GM12878 (cell line): Measurements from ENCODE around the gene MAST2. TPM values are rescaled to one million over a fixed set of nuclear protein-coding genes. Genes with fewer than 3 reads are reported as not detected.

Experiments used
- ATAC-seq: fragments of 200-7000 bp; cut with Tn5 transposase; 3 replicates; pipeline ENCODE4 v1.9.1; 2020; ENCODE audit warnings: mild to moderate bottlenecking, moderate library complexity
- BruUV-seq: library from RNA; stranded (reverse); fragments of 400-500 nt; replicated peaks from 2 replicates; lab custom pipeline; 2021; lab: Mats Ljungman, UMichigan
- CTCF ChIA-PET: fragments of 300-600 bp; sonication (Branson Sonifier 250); formaldehyde crosslinking; extraction: SDS; loops from one replicate; lab custom pipeline; 2021; ENCODE audit warnings: inconsistent platforms; lab: Yijun Ruan, JAX
- POLR2A ChIA-PET: fragments of 350-600 bp; formaldehyde crosslinking; extraction: SDS; loops from one replicate; lab custom pipeline; 2021; ENCODE audit warnings: inconsistent platforms; lab: Charles Lee
- RAD21 ChIA-PET: fragments of 300-600 bp; sonication (Branson Sonifier 250); formaldehyde crosslinking; loops from one replicate; lab custom pipeline; 2023; ENCODE audit warnings: antibody characterized with exemption; ENCODE audit not compliant: unreplicated experiment; lab: Charles Lee
- SMC1A ChIA-PET: fragments of 300-600 bp; sonication (Branson Sonifier 250); formaldehyde crosslinking; loops from one replicate; lab custom pipeline; 2023; ENCODE audit not compliant: unreplicated experiment, uncharacterized antibody; lab: Charles Lee
- DNase-seq: peaks from one replicate; pipeline ENCODE4 v3.0.0-alpha.2; 2011; ENCODE audit warnings: low read depth, low spot score
- FAIRE-seq: peaks from 3 replicates; lab custom pipeline; 2011; peaks lifted over from hg19 to GRCh38; lab: Jason Lieb, UNC
- H2AFZ ChIP-seq: 2 replicates; pipeline ENCODE4 v1.6.0; 2011; ENCODE audit warnings: low read depth, low read length, control low read depth; ENCODE audit not compliant: control insufficient read depth
- H3K27ac ChIP-seq: 2 replicates; pipeline ENCODE4 v1.5.1; 2011; ENCODE audit warnings: control low read depth; ENCODE audit not compliant: control insufficient read depth, insufficient read depth
- H3K27me3 ChIP-seq, 2 experiments: replicated peaks in 1 of 2; 2 replicates each; pipeline versions ENCODE4 v1.6.0 to v1.6.1; 2011; ENCODE audit warnings: low read length in 1 of 2; ENCODE audit not compliant: control insufficient read depth in 2 of 2, insufficient read depth in 2 of 2
- H3K36me3 ChIP-seq, 2 experiments: 2 replicates each; pipeline ENCODE4 v1.5.1; 2011; ENCODE audit warnings: low read length in 1 of 2; ENCODE audit not compliant: control insufficient read depth in 2 of 2, insufficient read depth in 2 of 2
- H3K4me1 ChIP-seq: 2 replicates; pipeline ENCODE4 v1.6.1; 2011; ENCODE audit warnings: mild to moderate bottlenecking, low read length, moderate library complexity, mixed read lengths; ENCODE audit not compliant: control insufficient read depth, insufficient read depth
- H3K4me2 ChIP-seq: 2 replicates; pipeline ENCODE4 v1.6.0; 2011; ENCODE audit warnings: control low read depth; ENCODE audit not compliant: control insufficient read depth, insufficient read depth
- H3K4me3 ChIP-seq: fragments of 200-600 bp; sonication (generic); 2 replicates; pipeline ENCODE4 v1.5.1; 2016
- H3K79me2 ChIP-seq: 2 replicates; pipeline ENCODE4 v1.6.0; 2011; ENCODE audit warnings: low read length; ENCODE audit not compliant: control insufficient read depth, insufficient read depth
- H3K9ac ChIP-seq: 2 replicates; pipeline ENCODE4 v1.8.0; 2011; ENCODE audit warnings: low read length, control low read depth, mixed read lengths; ENCODE audit not compliant: control insufficient read depth, insufficient read depth
- H3K9me3 ChIP-seq: replicated peaks from 3 replicates; pipeline ENCODE4 v1.5.1; 2011; ENCODE audit warnings: mild to moderate bottlenecking, low read length; ENCODE audit not compliant: control insufficient read depth, insufficient read depth
- H4K20me1 ChIP-seq: 2 replicates; pipeline ENCODE4 v1.6.0; 2011; ENCODE audit not compliant: control insufficient read depth, insufficient read depth
- BACH1 ChIP-seq: fragments of 450-650 bp; IDR thresholded peaks from 2 replicates; pipeline ENCODE4 v1.6.1; 2017; ENCODE audit warnings: mild to moderate bottlenecking, borderline replicate concordance
- BRCA1 ChIP-seq: IDR thresholded peaks from 2 replicates; pipeline ENCODE4 v1.6.1; 2011; ENCODE audit warnings: low read depth, low read length, improper control_type of control experiment
- CBFB ChIP-seq: IDR thresholded peaks from 2 replicates; pipeline ENCODE4 v1.6.1; 2016; ENCODE audit warnings: antibody characterized with exemption, low read depth
- CBX5 ChIP-seq: sonication (generic); IDR thresholded peaks from 2 replicates; pipeline ENCODE4 v1.6.1; 2016; ENCODE audit warnings: low read depth, moderate library complexity, mild to moderate bottlenecking, inconsistent platforms
- CREB1 ChIP-seq: IDR thresholded peaks from 2 replicates; pipeline ENCODE4 v1.6.1; 2012; ENCODE audit warnings: low read depth, mild to moderate bottlenecking, inconsistent platforms
- E4F1 ChIP-seq: fragments of 450-650 bp; IDR thresholded peaks from 2 replicates; pipeline ENCODE4 v1.6.1; 2018; ENCODE audit warnings: borderline replicate concordance, mild to moderate bottlenecking; ENCODE audit not compliant: partially characterized antibody
- JUNB ChIP-seq: IDR thresholded peaks from 2 replicates; pipeline ENCODE4 v1.6.1; 2016; ENCODE audit warnings: antibody characterized with exemption, mild to moderate bottlenecking
- JUND ChIP-seq: IDR thresholded peaks from 2 replicates; pipeline ENCODE4 v1.6.1; 2012; ENCODE audit warnings: low read depth, mild to moderate bottlenecking, low read length, improper control_type of control experiment, moderate library complexity
- NFIC ChIP-seq: IDR thresholded peaks from 2 replicates; pipeline ENCODE4 v1.6.1; 2012; ENCODE audit warnings: low read depth, mild to moderate bottlenecking, inconsistent platforms, low read length, moderate library complexity
- POU2F2 ChIP-seq: IDR thresholded peaks from 3 replicates; pipeline ENCODE4 v1.6.1; 2011; ENCODE audit warnings: low read depth, mild to moderate bottlenecking, low read length, borderline replicate concordance
- RFX5 ChIP-seq: IDR thresholded peaks from 2 replicates; pipeline ENCODE4 v1.6.1; 2011; ENCODE audit warnings: low read depth, low read length, improper control_type of control experiment
- RUNX3 ChIP-seq: IDR thresholded peaks from 2 replicates; pipeline ENCODE4 v1.6.1; 2012; ENCODE audit warnings: low read length, inconsistent platforms
- TCF3 ChIP-seq: IDR thresholded peaks from 2 replicates; pipeline ENCODE4 v1.6.1; 2012; ENCODE audit warnings: low read depth, mild to moderate bottlenecking, low read length, borderline replicate concordance; ENCODE audit not compliant: insufficient read depth
- ZNF274 ChIP-seq: IDR thresholded peaks from one replicate; pipeline ENCODE4 v1.8.0; 2011; ENCODE audit not compliant: insufficient read length, insufficient read depth
- WGBS: methylation state at CpG from one replicate; pipeline ENCODE4 v1.1.6; 2016; ENCODE audit warnings: low lambda C conversion rate; ENCODE audit not compliant: insufficient replicate concordance, insufficient coverage; ENCODE audit errors: missing lambda C conversion rate; 5-methylcytosine and 5-hydroxymethylcytosine counted together
- in situ Hi-C: fragments of 300-500 bp; cut with MboI; formaldehyde crosslinking; loops from 9 replicates; pipeline ENCODE4 v1.14.3; 2018; ENCODE audit warnings: mixed read lengths
- intact Hi-C: fragments of 100-400 bp; cut with micrococcal nuclease; formaldehyde crosslinking; loops from one replicate; pipeline ENCODE4 v1.14.2; 2022; ENCODE audit not compliant: unreplicated experiment
- polyA plus RNA-seq, 11 experiments: library from polyadenylated mRNA; depleted of rRNA in 4 of 11; unstranded in 6 of 11; stranded (reverse) in 5 of 11; fragments of >200 nt; fragmentation: Nextera tagmentation in 4 of 11; fragmentation: Illumina TruSeq in 1 of 11; extraction: Ambion mirVana in 4 of 11; extraction: Trizol in 1 of 11; gene quantifications; 1 replicate in 1 of 11; 2 replicates in 10 of 11; pipeline versions ENCODE4 v1.2.1 to v1.2.3, GENCODE V29; 2011 to 2016; ENCODE audit warnings: inconsistent platforms in 2 of 11, missing spikeins in 2 of 11, low read depth in 1 of 11
- total RNA-seq, 4 experiments: library from RNA; depleted of rRNA in 3 of 4; stranded (reverse); fragments of >200 nt in 3 of 4; fragmentation: Illumina TruSeq in 1 of 4; extraction: Trizol in 1 of 4; gene quantifications; 2 replicates each; pipeline versions ENCODE4 v1.2.1 to v1.2.3, GENCODE V29; 2013 to 2021

The MAST2 gene
- total and polyA plus RNA-seq, 10 of the 15 experiments (the other 5 are each of a cell fraction or from before 2014, with no cell fraction given) = 1.0 to 28.7 (median 13.8) TPM

- RAD21 ChIA-PET = interaction anchor here (1.1 to 2.3 kb wide), 3 partner anchors 37 to 162 kb away, joined by 3 to 9 read pairs (median 5); partner anchors contain the start of gene GPBP1L1
- DNase-seq (no peak), ATAC-seq (peak; percentile 65), FAIRE-seq (no peak)
- no peak overlapping the region for H3K4me3 ChIP-seq
- H3K27me3 ChIP-seq = no peaks in the 10 kb centered on the region
- no peak overlapping the region; the same call in 1 of the 2 replicates for H2AFZ ChIP-seq
- H3K4me1 ChIP-seq = peaks cover 30% of the 10 kb centered on the region
- 86% methylated on average over 1 of the region's 1 CpG for WGBS
- H3K9me3 ChIP-seq = no peaks in the 10 kb centered on the region
- no peak overlapping the region for H3K9ac ChIP-seq
- POLR2A ChIA-PET = interaction anchor here (0.6 kb wide), 1 partner anchor 17 kb away, joined by 3 read pairs; no protein-coding TSS in a partner anchor
- SMC1A ChIA-PET = interaction anchor here (1.0 to 2.0 kb wide), 5 partner anchors 9 to 489 kb away, joined by 3 to 8 read pairs (median 3); partner anchors contain the start of gene GPBP1L1
- intact Hi-C loops = loop anchor here (2.0 to 5.0 kb wide), 2 partner anchors 90 to 156 kb away; partner anchors contain the start of genes GPBP1L1 and IPP
- no peaks in the 10 kb centered on the region for H3K36me3 ChIP-seq
- CTCF ChIA-PET = interaction anchor here (0.7 to 2.0 kb wide), 12 partner anchors 10 to 272 kb away, joined by 3 to 12 read pairs (median 4); partner anchors contain the start of genes GPBP1L1 and IPP
- no peaks in the 10 kb centered on the region for H4K20me1 ChIP-seq
- H3K79me2 ChIP-seq = peaks cover 5% of the 10 kb centered on the region
- no TSS peak for BruUV-seq
- H3K27ac ChIP-seq = peak overlapping the region; percentile 52; the same call in 1 of the 2 replicates
- TF ChIP-seq RUNX3 = peak; percentile 74
- no peak for TF ChIP-seq POU2F2
- TF ChIP-seq NFIC = 0 out of 2 replicates have a peak, but pooled peaks have one; percentile 30
- TF ChIP-seq JUNB = peak; percentile 70
- TF ChIP-seq, all 136 proteins: peak for 3
- peak overlapping the region; percentile 53 for H3K4me2 ChIP-seq
- in situ Hi-C loops = no loop called here
Observed at GRCh38 chr1:45842786-45843185, 39.4 kb downstream of the MAST2 start.

GRCh38 chr1:45843474-45843905 is 40.1 kb downstream of the MAST2 start:
- DNase-seq (no peak), ATAC-seq (peak; percentile 76), FAIRE-seq (peak; percentile 27)
- H3K4me2 ChIP-seq = peak overlapping the region; percentile 53
- in situ Hi-C loops (no loop called here), intact Hi-C loops (loop anchor here (2.0 to 5.0 kb wide), 2 partner anchors 91 to 157 kb away; partner anchors contain the start of genes GPBP1L1 and IPP)
- ChIA-PET SMC1A (interaction anchor here (1.0 to 2.0 kb wide), 7 partner anchors 8 to 490 kb away, joined by 3 to 8 read pairs (median 3); partner anchors contain the start of gene GPBP1L1), POLR2A (no interaction called here), CTCF (interaction anchor here (0.6 to 2.0 kb wide), 17 partner anchors 11 to 381 kb away, joined by 3 to 12 read pairs (median 4); partner anchors contain the start of genes GPBP1L1 and IPP), RAD21 (interaction anchor here (1.6 to 2.3 kb wide), 2 partner anchors 36 to 158 kb away, joined by 5 to 9 read pairs; partner anchors contain the start of gene GPBP1L1)
- no peaks in the 10 kb centered on the region for H4K20me1 ChIP-seq
- BruUV-seq = no TSS peak
- peak overlapping the region; percentile 52; the same call in 1 of the 2 replicates for H3K27ac ChIP-seq
- H3K9ac ChIP-seq = no peak overlapping the region
- no peaks in the 10 kb centered on the region for H3K27me3 ChIP-seq
- H3K4me1 ChIP-seq = peaks cover 29% of the 10 kb centered on the region
- H3K79me2 ChIP-seq = peaks cover 5% of the 10 kb centered on the region
- H3K36me3 ChIP-seq = no peaks in the 10 kb centered on the region
- H2AFZ ChIP-seq = peak overlapping the region; percentile 30; the same call in 1 of the 2 replicates
- no peak overlapping the region; the same call in 1 of the 2 replicates for H3K4me3 ChIP-seq
- H3K9me3 ChIP-seq = no peaks in the 10 kb centered on the region
- TF ChIP-seq CREB1 (no peak), BACH1 (no peak), CBX5 (no peak), BRCA1 (no peak), CBFB (no peak), RFX5 (no peak), TCF3 (no peak), ZNF274 (no peak), JUND (no peak), E4F1 (no peak)
